WTC11 (cell line): ENCODE measurements around the gene CADM2. TPM values are rescaled to one million over a fixed set of nuclear protein-coding genes. Genes with fewer than 3 reads are reported as not detected.

Experiments used
- ATAC-seq: fragments of 200-7000 bp; cut with Tn5 transposase; 2 replicates; pipeline ENCODE4 v1.10.0; 2021; ENCODE audit warnings: mild to moderate bottlenecking, moderate library complexity
- CTCF ChIA-PET: fragments of 300-600 bp; sonication (Branson Sonifier 250); formaldehyde crosslinking; loops from one replicate; lab custom pipeline; 2021; ENCODE audit warnings: antibody characterized with exemption; lab: Charles Lee
- POLR2A ChIA-PET: fragments of 350-600 bp; sonication (Branson Sonifier 250); formaldehyde crosslinking; loops from one replicate; lab custom pipeline; 2021; ENCODE audit warnings: antibody characterized with exemption; lab: Charles Lee
- DNase-seq: peaks from one replicate; pipeline ENCODE4 v3.0.0; 2021; ENCODE audit warnings: low spot score
- H3K27ac Mint-ChIP-seq: 2 replicates; pipeline ENCODE4 v1.8.0; 2021; ENCODE audit warnings: mixed read lengths
- H3K27me3 Mint-ChIP-seq: 2 replicates; pipeline ENCODE4 v1.8.0; 2021; ENCODE audit warnings: low read depth, mild to moderate bottlenecking, moderate library complexity, mixed read lengths
- H3K36me3 Mint-ChIP-seq: 2 replicates; pipeline ENCODE4 v1.8.0; 2021; ENCODE audit warnings: mixed read lengths
- H3K4me1 Mint-ChIP-seq: 2 replicates; pipeline ENCODE4 v1.8.0; 2022; ENCODE audit warnings: mixed read lengths
- H3K4me3 Mint-ChIP-seq: 2 replicates; pipeline ENCODE4 v1.8.0; 2021; ENCODE audit warnings: mild to moderate bottlenecking, moderate library complexity, mixed read lengths
- H3K9me3 Mint-ChIP-seq: 2 replicates; pipeline ENCODE4 v1.8.0; 2021; ENCODE audit warnings: mixed read lengths
- ARID4B ChIP-seq: sonication (generic); formaldehyde crosslinking; IDR thresholded peaks from 2 replicates; pipeline ENCODE4 v1.8.0; 2023; ENCODE audit warnings: missing genetic modification reagents, mild to moderate bottlenecking, borderline replicate concordance
- ATF3 ChIP-seq: sonication (generic); formaldehyde crosslinking; conservative IDR thresholded peaks from 2 replicates; pipeline ENCODE4 v1.8.1; 2022; ENCODE audit warnings: mild to moderate bottlenecking, missing genetic modification reagents
- ATF6 ChIP-seq: sonication (generic); formaldehyde crosslinking; IDR thresholded peaks from 2 replicates; pipeline ENCODE4 v1.8.1; 2023; ENCODE audit warnings: mild to moderate bottlenecking, missing genetic modification reagents
- E2F4 ChIP-seq: sonication (generic); formaldehyde crosslinking; IDR thresholded peaks from 2 replicates; pipeline ENCODE4 v1.8.1; 2022; ENCODE audit warnings: low read depth, mild to moderate bottlenecking, moderate library complexity, missing genetic modification reagents, borderline replicate concordance
- ETV6 ChIP-seq: sonication (generic); formaldehyde crosslinking; IDR thresholded peaks from 2 replicates; pipeline ENCODE4 v1.8.1; 2022; ENCODE audit warnings: mild to moderate bottlenecking, missing genetic modification reagents
- FOXJ3 ChIP-seq: sonication (generic); formaldehyde crosslinking; IDR thresholded peaks from 2 replicates; pipeline ENCODE4 v1.9.0; 2021; ENCODE audit warnings: missing genetic modification reagents, mild to moderate bottlenecking, borderline replicate concordance
- FOXP1 ChIP-seq: sonication (generic); formaldehyde crosslinking; IDR thresholded peaks from 2 replicates; pipeline ENCODE4 v1.8.0; 2022; ENCODE audit warnings: missing genetic modification reagents, mild to moderate bottlenecking, moderate library complexity, borderline replicate concordance
- HMGXB4 ChIP-seq: sonication (generic); formaldehyde crosslinking; IDR thresholded peaks from 2 replicates; pipeline ENCODE4 v1.8.1; 2023; ENCODE audit warnings: mild to moderate bottlenecking, moderate library complexity, missing genetic modification reagents
- IRF2 ChIP-seq: sonication (generic); formaldehyde crosslinking; IDR thresholded peaks from 2 replicates; pipeline ENCODE4 v1.8.0; 2022; ENCODE audit warnings: low read depth, missing genetic modification reagents, borderline replicate concordance
- NR3C1 ChIP-seq: sonication (generic); formaldehyde crosslinking; conservative IDR thresholded peaks from 2 replicates; pipeline ENCODE4 v1.8.1; 2023; ENCODE audit warnings: low read depth, mild to moderate bottlenecking, missing genetic modification reagents
- SP1 ChIP-seq: sonication (generic); formaldehyde crosslinking; conservative IDR thresholded peaks from 2 replicates; pipeline ENCODE4 v1.8.1; 2022; ENCODE audit warnings: missing genetic modification reagents
- STAT6 ChIP-seq: sonication (generic); formaldehyde crosslinking; conservative IDR thresholded peaks from 2 replicates; pipeline ENCODE4 v1.8.1; 2023; ENCODE audit warnings: mild to moderate bottlenecking, low read depth, missing genetic modification reagents, moderate library complexity
- TP53 ChIP-seq: sonication (generic); formaldehyde crosslinking; IDR thresholded peaks from 2 replicates; pipeline ENCODE4 v1.8.1; 2023; ENCODE audit warnings: mild to moderate bottlenecking, missing genetic modification reagents
- ZMAT4 ChIP-seq: fragments of 250-450 bp; sonication (Bioruptor Pico); IDR thresholded peaks from 2 replicates; pipeline ENCODE4 v1.9.0; 2021; ENCODE audit warnings: mild to moderate bottlenecking
- ZNF121 ChIP-seq: sonication (generic); formaldehyde crosslinking; IDR thresholded peaks from 2 replicates; pipeline ENCODE4 v1.8.0; 2023; ENCODE audit warnings: missing genetic modification reagents
- ZNF396 ChIP-seq: fragments of 250-450 bp; sonication (Bioruptor Pico); IDR thresholded peaks from 2 replicates; pipeline ENCODE4 v1.8.0; 2021; ENCODE audit warnings: mild to moderate bottlenecking, moderate library complexity, borderline replicate concordance
- ZNF671 ChIP-seq: fragments of 250-450 bp; sonication (Bioruptor Pico); IDR thresholded peaks from 2 replicates; pipeline ENCODE4 v1.8.0; 2021; ENCODE audit warnings: mild to moderate bottlenecking
- total RNA-seq: library from RNA; stranded (reverse); gene quantifications from 3 replicates; pipeline ENCODE4 v1.2.3, GENCODE V29; 2021

The CADM2 gene
- total RNA-seq, 1 experiment from 2014 or later = 18.8 TPM

GRCh38 chr3:85164436-85164835 lies 205.6 kb downstream of the CADM2 start:
- H3K36me3 Mint-ChIP-seq = no peaks in the 10 kb centered on the region
- TF ChIP-seq ATF3 (CRISPR knock-in tag) = no peak
- no peak for TF ChIP-seq HMGXB4
- TF ChIP-seq SP1 (CRISPR knock-in tag) = no peak
- no peak for TF ChIP-seq ETV6 (CRISPR knock-in tag)
- no peak for TF ChIP-seq STAT6 (CRISPR knock-in tag)
- TF ChIP-seq TP53 (CRISPR knock-in tag) = no peak
- TF ChIP-seq ZNF671 (CRISPR knock-in tag) = no peak
- TF ChIP-seq FOXP1 = no peak
- TF ChIP-seq, all 79 proteins: peak for 0
- no peak overlapping the region for H3K4me3 Mint-ChIP-seq
- H3K9me3 Mint-ChIP-seq = no peaks in the 10 kb centered on the region
- POLR2A ChIA-PET = no interaction called here
- peaks cover 5% of the 10 kb centered on the region for H3K4me1 Mint-ChIP-seq
- CTCF ChIA-PET = no interaction called here
- H3K27me3 Mint-ChIP-seq = no peaks in the 10 kb centered on the region
- H3K27ac Mint-ChIP-seq = peak overlapping the region; percentile 90
- no peak for DNase-seq
- ATAC-seq = no peak

- ATAC-seq = no peak
- ChIA-PET POLR2A (no interaction called here), CTCF (no interaction called here)
- Mint-ChIP-seq H3K27me3 (no peaks in the 10 kb centered on the region), H3K4me1 (peaks cover 5% of the 10 kb centered on the region), H3K9me3 (no peaks in the 10 kb centered on the region), H3K27ac (no peak overlapping the region), H3K36me3 (no peaks in the 10 kb centered on the region), H3K4me3 (no peak overlapping the region)
- DNase-seq = no peak
- TF ChIP-seq FOXP1 (no peak), ARID4B (CRISPR knock-in tag) (no peak), STAT6 (CRISPR knock-in tag) (no peak), IRF2 (no peak), NR3C1 (CRISPR knock-in tag) (no peak), E2F4 (CRISPR knock-in tag) (no peak), FOXJ3 (CRISPR knock-in tag) (no peak), ZNF121 (CRISPR knock-in tag) (no peak), ZNF396 (CRISPR knock-in tag) (no peak), ATF6 (CRISPR knock-in tag) (no peak), ZMAT4 (CRISPR knock-in tag) (no peak)
Observed at GRCh38 chr3:85167576-85167975, 208.8 kb downstream of the CADM2 start.
